Panc1 (cell line): ENCODE results near the gene CDK17.

Experiments
- POLR2AphosphoS5 ChIP-seq: IDR thresholded peaks from 2 replicates; pipeline ENCODE4 v1.6.1; 2012; ENCODE audit warnings: mild to moderate bottlenecking, low read depth, low read length, moderate library complexity
- TF ChIP-seq, protein P1 (sequence below): fragments of 450-650 bp; IDR thresholded peaks from 2 replicates; pipeline ENCODE4 v1.5.1; 2017; ENCODE audit warnings: mild to moderate bottlenecking
- TF ChIP-seq, protein P2 (sequence below), 2 experiments: IDR thresholded peaks; 2 replicates each; pipeline ENCODE4 v1.6.1; 2011 to 2012; ENCODE audit warnings: low read depth in 2 of 2, control low read depth in 1 of 2, low read length in 1 of 2, mild to moderate bottlenecking in 1 of 2, moderate library complexity in 1 of 2; ENCODE audit not compliant: insufficient read depth in 1 of 2

GRCh38 chr12:96258104-96258961, 141.9 kb downstream of the CDK17 start:
- TF ChIP-seq, protein P1, sequence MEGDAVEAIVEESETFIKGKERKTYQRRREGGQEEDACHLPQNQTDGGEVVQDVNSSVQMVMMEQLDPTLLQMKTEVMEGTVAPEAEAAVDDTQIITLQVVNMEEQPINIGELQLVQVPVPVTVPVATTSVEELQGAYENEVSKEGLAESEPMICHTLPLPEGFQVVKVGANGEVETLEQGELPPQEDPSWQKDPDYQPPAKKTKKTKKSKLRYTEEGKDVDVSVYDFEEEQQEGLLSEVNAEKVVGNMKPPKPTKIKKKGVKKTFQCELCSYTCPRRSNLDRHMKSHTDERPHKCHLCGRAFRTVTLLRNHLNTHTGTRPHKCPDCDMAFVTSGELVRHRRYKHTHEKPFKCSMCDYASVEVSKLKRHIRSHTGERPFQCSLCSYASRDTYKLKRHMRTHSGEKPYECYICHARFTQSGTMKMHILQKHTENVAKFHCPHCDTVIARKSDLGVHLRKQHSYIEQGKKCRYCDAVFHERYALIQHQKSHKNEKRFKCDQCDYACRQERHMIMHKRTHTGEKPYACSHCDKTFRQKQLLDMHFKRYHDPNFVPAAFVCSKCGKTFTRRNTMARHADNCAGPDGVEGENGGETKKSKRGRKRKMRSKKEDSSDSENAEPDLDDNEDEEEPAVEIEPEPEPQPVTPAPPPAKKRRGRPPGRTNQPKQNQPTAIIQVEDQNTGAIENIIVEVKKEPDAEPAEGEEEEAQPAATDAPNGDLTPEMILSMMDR, result no peak
- no peak for TF ChIP-seq POLR2AphosphoS5
- TF ChIP-seq, protein P2, sequence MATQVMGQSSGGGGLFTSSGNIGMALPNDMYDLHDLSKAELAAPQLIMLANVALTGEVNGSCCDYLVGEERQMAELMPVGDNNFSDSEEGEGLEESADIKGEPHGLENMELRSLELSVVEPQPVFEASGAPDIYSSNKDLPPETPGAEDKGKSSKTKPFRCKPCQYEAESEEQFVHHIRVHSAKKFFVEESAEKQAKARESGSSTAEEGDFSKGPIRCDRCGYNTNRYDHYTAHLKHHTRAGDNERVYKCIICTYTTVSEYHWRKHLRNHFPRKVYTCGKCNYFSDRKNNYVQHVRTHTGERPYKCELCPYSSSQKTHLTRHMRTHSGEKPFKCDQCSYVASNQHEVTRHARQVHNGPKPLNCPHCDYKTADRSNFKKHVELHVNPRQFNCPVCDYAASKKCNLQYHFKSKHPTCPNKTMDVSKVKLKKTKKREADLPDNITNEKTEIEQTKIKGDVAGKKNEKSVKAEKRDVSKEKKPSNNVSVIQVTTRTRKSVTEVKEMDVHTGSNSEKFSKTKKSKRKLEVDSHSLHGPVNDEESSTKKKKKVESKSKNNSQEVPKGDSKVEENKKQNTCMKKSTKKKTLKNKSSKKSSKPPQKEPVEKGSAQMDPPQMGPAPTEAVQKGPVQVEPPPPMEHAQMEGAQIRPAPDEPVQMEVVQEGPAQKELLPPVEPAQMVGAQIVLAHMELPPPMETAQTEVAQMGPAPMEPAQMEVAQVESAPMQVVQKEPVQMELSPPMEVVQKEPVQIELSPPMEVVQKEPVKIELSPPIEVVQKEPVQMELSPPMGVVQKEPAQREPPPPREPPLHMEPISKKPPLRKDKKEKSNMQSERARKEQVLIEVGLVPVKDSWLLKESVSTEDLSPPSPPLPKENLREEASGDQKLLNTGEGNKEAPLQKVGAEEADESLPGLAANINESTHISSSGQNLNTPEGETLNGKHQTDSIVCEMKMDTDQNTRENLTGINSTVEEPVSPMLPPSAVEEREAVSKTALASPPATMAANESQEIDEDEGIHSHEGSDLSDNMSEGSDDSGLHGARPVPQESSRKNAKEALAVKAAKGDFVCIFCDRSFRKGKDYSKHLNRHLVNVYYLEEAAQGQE (IDR thresholded peaks at IDR 0.05; ENCODE audit: insufficient read depth in 1 of 2, low read depth in 2 of 2, low read length in 1 of 2), result no peak
